Activated CD4-positive, alpha-beta memory T cell treated with anti-CD3 and anti-CD28 coated beads for 36 hours (primary cell): ENCODE measurements around the gene SH3GL3. TPM values are rescaled to one million over a fixed set of nuclear protein-coding genes. Genes with fewer than 3 reads are reported as not detected.

Source experiments
- CTCF ChIA-PET: fragments of 350-600 bp; sonication (Branson Sonifier 250); formaldehyde crosslinking; loops from one replicate; lab custom pipeline; 2021; ENCODE audit warnings: antibody characterized with exemption, inconsistent platforms; lab: Charles Lee
- POLR2A ChIA-PET: fragments of 350-600 bp; sonication (Branson Sonifier 250); formaldehyde crosslinking; loops from one replicate; lab custom pipeline; 2021; ENCODE audit warnings: antibody characterized with exemption; lab: Charles Lee
- DNase-seq: peaks from one replicate; pipeline ENCODE4 v3.0.0-alpha.2; 2020
- H3K27ac Mint-ChIP-seq: one replicate; pipeline ENCODE4 v1.8.0; 2021; ENCODE audit warnings: mixed read lengths
- H3K27me3 Mint-ChIP-seq: one replicate; pipeline ENCODE4 v1.8.0; 2021; ENCODE audit warnings: mixed read lengths
- H3K36me3 Mint-ChIP-seq: one replicate; pipeline ENCODE4 v1.8.0; 2021; ENCODE audit warnings: mixed read lengths
- H3K4me1 Mint-ChIP-seq: one replicate; pipeline ENCODE4 v1.8.0; 2021; ENCODE audit warnings: low read depth, mixed read lengths
- H3K4me3 Mint-ChIP-seq: one replicate; pipeline ENCODE4 v1.8.0; 2021; ENCODE audit warnings: mild to moderate bottlenecking, mixed read lengths
- H3K9me3 Mint-ChIP-seq: one replicate; pipeline ENCODE4 v1.8.0; 2021; ENCODE audit warnings: mixed read lengths
- intact Hi-C: fragments of 100-400 bp; cut with micrococcal nuclease; formaldehyde crosslinking; loops from one replicate; pipeline ENCODE4 v1.15.1; 2023
- total RNA-seq, 2 experiments: library from RNA; stranded (reverse); gene quantifications; one replicate each; pipeline ENCODE4 v1.2.3, GENCODE V29; 2021

Gene SH3GL3, protein sequence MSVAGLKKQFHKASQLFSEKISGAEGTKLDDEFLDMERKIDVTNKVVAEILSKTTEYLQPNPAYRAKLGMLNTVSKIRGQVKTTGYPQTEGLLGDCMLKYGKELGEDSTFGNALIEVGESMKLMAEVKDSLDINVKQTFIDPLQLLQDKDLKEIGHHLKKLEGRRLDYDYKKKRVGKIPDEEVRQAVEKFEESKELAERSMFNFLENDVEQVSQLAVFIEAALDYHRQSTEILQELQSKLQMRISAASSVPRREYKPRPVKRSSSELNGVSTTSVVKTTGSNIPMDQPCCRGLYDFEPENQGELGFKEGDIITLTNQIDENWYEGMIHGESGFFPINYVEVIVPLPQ
- total RNA-seq, result not detected

DNA sequence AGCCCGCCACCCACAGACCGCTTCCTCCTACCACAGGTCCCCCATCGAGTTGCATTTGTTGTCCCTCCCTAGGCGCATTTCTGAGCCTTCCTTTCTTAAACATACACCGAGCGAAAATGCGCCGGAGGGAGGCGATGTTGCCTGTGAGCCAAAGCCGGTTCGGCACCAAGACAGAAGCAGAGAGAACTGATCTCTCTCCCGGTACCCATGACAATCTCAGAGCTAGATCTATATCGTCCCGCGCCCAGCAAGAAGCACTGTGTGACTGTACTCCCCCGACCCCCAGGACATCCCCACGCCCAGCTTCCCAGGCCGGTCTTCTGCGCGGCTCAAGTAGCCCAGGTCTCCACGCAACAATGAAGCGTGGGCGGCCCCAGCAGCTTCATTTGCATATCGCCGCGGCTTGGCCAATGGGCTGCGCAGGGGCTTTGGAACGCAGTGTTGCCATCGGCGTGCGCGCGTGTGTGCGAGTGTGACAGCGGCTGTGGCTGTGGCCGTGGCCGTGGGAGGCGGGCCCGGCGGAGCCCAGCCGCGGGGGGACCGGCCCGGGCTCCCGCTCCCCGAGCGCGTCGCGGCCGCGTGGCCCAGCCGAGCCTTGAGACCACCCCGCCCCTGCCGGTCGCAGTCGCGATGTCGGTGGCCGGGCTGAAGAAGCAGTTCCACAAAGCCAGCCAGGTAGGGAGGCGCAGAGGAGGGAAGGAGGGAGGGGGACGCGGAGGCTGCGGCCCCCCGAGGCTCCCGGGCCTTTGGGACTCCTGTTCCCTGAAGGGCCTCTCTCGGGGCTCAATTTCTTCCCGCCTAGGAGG is at the start of gene SH3GL3:
Gene SH3GL3 (plus strand): TSS at position 438 of the 806 bp plus-strand sequence. CDS start 193 bp downstream, at position 631.
- Mint-ChIP-seq H3K36me3 (no peaks in the 10 kb centered on the region), H3K9me3 (no peaks in the 10 kb centered on the region), H3K4me3 (peak within 1 kb of the TSS; percentile 66), H3K4me1 (peaks cover 8% of the 10 kb centered on the region), H3K27ac (no peak within 1 kb of the TSS), H3K27me3 (peaks cover 35% of the 10 kb centered on the region)
- DNase-seq, result peak; percentile 69
- POLR2A ChIA-PET, result no interaction called here
- intact Hi-C loops, result no loop called here
- CTCF ChIA-PET, result interaction anchor here (0.9 to 1.4 kb wide), 4 partner anchors 9 to 197 kb away, joined by 3 read pairs; no protein-coding TSS in a partner anchor

DNA sequence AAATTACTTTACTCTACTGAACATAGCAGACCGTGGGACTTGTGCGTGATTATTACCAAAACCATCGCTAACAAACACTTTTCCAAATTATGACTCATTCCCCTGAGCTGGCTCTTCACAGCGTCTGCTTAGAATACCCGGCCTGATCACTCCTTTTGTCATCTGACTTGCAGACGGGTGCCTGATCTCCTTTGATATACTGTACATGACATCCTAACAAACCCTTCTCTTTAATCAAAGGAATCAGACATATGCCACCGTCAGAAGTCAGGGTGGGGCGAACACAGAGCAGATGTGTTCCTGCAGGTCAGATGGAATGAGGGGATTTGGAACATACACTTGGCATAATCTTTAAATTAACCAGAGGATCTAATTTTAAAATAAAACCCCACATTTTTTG is 48.5 kb upstream of the SH3GL3 start:
- H3K36me3 Mint-ChIP-seq, result no peaks in the 10 kb centered on the region
- no peaks in the 10 kb centered on the region for H3K27me3 Mint-ChIP-seq
- intact Hi-C loops, result no loop called here
- POLR2A ChIA-PET, result no interaction called here
- no peak overlapping the region for H3K27ac Mint-ChIP-seq
- no peak for DNase-seq
- no peak overlapping the region for H3K4me3 Mint-ChIP-seq
- CTCF ChIA-PET, result no interaction called here
- no peaks in the 10 kb centered on the region for H3K9me3 Mint-ChIP-seq
- no peaks in the 10 kb centered on the region for H3K4me1 Mint-ChIP-seq

DNA sequence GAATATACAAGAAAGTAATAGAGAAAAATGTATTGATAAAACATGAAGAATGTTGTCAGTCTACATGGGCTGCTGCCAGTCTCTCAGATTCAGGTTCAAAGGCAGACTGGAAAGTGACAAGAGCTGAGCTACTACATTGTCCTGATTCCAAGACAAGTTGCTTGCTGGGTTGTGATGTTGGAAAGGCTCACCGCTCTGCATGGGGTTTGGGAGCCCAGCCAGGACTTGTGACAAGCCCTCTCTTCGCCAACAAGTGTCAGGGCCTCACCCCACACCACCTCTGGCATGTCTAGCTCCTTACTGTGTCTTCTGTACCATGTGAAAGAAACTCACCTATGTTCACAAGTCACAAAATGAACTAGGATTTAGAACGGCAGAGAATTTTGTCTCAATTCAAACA is 43.0 kb upstream of the SH3GL3 start:
- intact Hi-C loops, result no loop called here
- DNase-seq, result no peak
- Mint-ChIP-seq H3K36me3 (no peaks in the 10 kb centered on the region), H3K27ac (no peak overlapping the region), H3K27me3 (no peaks in the 10 kb centered on the region), H3K4me1 (no peaks in the 10 kb centered on the region), H3K9me3 (no peaks in the 10 kb centered on the region), H3K4me3 (no peak overlapping the region)
- ChIA-PET POLR2A (no interaction called here), CTCF (interaction anchor here (0.6 kb wide), 1 partner anchor 28 kb away, joined by 3 read pairs; no protein-coding TSS in a partner anchor)

DNA sequence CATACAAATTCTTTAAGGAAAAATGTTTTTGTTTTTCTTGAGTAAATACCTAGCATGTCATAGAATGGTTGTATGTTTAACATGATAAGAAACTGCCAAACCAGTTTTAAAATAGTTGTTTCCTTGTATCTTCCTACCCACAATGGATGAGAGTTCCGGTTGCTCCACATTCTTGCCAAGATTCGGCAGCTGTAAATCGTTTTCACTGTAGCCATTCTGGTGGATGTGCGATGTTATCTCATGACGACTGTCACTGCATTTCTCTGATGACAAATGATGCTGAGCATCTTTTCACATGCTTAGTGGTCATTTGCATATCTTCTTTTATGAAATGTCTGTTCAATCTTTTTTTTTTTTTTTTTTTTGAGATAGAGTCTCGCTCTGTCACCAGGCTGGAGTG is 36.6 kb upstream of the SH3GL3 start:
- intact Hi-C loops, result no loop called here
- H3K36me3 Mint-ChIP-seq, result no peaks in the 10 kb centered on the region
- no peak overlapping the region for H3K4me3 Mint-ChIP-seq
- DNase-seq, result no peak
- no peaks in the 10 kb centered on the region for H3K4me1 Mint-ChIP-seq
- H3K27ac Mint-ChIP-seq, result no peak overlapping the region
- peaks cover 3% of the 10 kb centered on the region for H3K27me3 Mint-ChIP-seq
- POLR2A ChIA-PET, result no interaction called here
- H3K9me3 Mint-ChIP-seq, result peaks cover 3% of the 10 kb centered on the region
- CTCF ChIA-PET, result no interaction called here

DNA sequence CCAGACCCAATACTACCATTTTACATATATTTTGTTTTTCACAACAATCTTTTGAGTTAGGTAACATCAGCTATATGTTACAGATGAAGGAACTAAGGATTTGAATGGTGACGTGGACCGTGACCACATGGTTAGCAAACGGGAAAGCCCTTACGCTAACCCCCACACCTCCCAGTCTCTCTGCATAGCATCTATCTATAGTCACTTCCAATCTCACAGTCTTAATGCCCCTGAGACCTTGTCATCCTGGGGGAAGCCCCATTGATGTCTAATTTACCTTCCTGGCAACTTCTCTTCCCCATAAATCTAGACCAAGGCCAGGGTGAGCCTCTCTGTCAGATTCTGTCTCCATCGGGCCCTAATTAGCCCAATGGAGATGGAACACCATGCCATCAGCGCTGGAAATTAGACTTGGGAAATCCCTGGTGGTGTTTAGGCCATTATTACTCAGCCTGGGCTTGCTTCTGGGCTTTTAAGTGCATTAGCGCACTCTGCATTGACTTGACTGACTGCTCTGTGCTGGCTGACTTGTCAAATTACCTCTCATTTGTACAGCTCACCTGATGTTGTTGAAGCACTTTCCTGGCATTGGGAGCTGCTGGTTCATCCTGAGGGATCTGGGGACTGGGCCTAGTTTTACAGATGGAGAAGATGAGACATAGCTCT is 34.0 kb upstream of the SH3GL3 start:
- no peaks in the 10 kb centered on the region for H3K4me1 Mint-ChIP-seq
- ChIA-PET POLR2A (interaction anchor here (0.5 kb wide), 1 partner anchor 279 kb away, joined by 4 read pairs; no protein-coding TSS in a partner anchor), CTCF (no interaction called here)
- no peak overlapping the region for H3K4me3 Mint-ChIP-seq
- DNase-seq, result no peak
- H3K27me3 Mint-ChIP-seq, result peaks cover 3% of the 10 kb centered on the region
- no peak overlapping the region for H3K27ac Mint-ChIP-seq
- peaks cover 3% of the 10 kb centered on the region for H3K9me3 Mint-ChIP-seq
- no peaks in the 10 kb centered on the region for H3K36me3 Mint-ChIP-seq
- intact Hi-C loops, result no loop called here

DNA sequence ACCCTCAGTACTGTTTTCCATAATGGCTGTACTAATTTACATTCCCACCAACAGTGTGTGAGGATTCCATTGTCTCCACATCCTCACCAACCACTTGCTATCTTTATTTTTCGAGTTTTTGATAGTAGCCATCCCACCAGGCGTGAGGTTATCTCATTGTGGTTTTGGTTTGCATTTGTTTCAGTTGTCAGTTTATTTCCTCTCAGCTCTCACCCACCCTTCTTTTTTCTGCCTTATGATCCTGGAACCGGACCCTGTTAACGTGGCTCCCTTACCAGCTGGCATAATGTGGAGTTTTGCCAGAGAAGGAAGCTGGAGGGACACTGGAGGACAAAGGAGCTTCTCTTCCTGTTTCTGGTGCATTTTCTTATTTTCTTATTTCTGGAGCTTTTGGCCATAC is 25.1 kb upstream of the SH3GL3 start:
- Mint-ChIP-seq H3K4me3 (no peak overlapping the region), H3K9me3 (no peaks in the 10 kb centered on the region), H3K36me3 (no peaks in the 10 kb centered on the region), H3K27ac (no peak overlapping the region), H3K27me3 (peaks cover 12% of the 10 kb centered on the region), H3K4me1 (no peaks in the 10 kb centered on the region)
- DNase-seq, result no peak
- intact Hi-C loops, result no loop called here
- ChIA-PET CTCF (interaction anchor here (0.6 kb wide), 1 partner anchor 14 kb away, joined by 3 read pairs; no protein-coding TSS in a partner anchor), POLR2A (no interaction called here)

DNA sequence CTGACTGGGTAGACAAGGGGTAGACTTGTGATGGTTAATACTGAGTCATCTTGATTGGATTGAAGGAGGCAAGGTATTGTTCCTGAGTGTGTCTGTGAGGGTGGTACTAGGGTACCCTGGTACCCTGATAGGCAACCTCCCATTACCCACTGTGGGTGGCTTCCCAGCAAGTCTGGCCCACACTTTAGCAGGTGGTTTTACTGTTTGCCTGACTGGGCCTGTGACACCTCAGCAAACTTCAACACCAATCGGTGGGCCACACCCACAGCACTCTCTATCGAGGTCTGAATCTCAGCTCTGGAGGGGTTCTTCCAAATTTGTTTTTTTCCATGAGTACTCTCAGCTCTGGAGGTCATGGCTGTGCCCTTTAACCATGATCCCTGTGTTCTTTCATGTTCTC is 24.6 kb upstream of the SH3GL3 start:
- POLR2A ChIA-PET, result no interaction called here
- no peaks in the 10 kb centered on the region for H3K4me1 Mint-ChIP-seq
- H3K9me3 Mint-ChIP-seq, result no peaks in the 10 kb centered on the region
- intact Hi-C loops, result no loop called here
- H3K36me3 Mint-ChIP-seq, result no peaks in the 10 kb centered on the region
- H3K4me3 Mint-ChIP-seq, result no peak overlapping the region
- CTCF ChIA-PET, result no interaction called here
- DNase-seq, result no peak
- peaks cover 12% of the 10 kb centered on the region for H3K27me3 Mint-ChIP-seq
- no peak overlapping the region for H3K27ac Mint-ChIP-seq

DNA sequence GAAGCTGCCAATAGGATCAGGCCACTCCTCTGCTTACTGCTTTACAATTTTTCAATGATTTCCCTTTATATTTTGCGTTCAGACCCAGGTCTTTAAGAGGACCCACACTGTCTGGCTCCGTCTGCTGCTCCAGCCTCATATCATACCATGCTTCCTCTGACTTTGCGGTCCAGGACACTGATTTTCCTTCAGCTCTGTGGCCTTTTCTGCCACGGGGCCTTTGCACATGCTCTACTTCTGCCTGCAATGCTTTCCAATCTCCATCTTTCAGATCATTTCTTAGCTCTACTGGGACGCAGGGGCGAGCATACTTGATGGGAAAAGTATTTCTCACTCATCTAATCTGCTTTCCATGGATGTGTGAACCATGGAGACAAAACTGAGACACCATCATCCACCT is 23.0 kb upstream of the SH3GL3 start:
- CTCF ChIA-PET, result no interaction called here
- Mint-ChIP-seq H3K4me3 (no peak overlapping the region), H3K27me3 (peaks cover 12% of the 10 kb centered on the region), H3K4me1 (no peaks in the 10 kb centered on the region), H3K36me3 (no peaks in the 10 kb centered on the region), H3K9me3 (peaks cover 3% of the 10 kb centered on the region), H3K27ac (no peak overlapping the region)
- intact Hi-C loops, result no loop called here
- DNase-seq, result no peak
- POLR2A ChIA-PET, result no interaction called here

DNA sequence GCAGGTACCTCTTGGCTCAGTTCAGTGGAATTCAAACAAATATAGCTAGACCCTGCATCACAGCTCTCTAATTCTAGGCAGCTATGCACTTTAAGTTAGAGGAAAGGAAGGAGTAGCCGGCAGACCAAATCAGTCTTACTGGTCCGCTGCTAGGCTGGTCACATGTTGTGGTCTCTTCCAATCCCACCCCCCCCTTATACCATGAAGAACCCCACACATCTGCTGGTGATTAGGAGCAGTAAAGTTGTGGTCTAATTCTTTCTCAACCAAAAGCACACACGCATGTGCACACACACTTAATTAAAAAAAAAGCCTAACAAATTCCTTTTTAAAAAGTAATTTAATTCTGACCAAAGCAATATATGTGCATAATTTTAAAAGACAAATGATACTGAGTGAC is 16.7 kb upstream of the SH3GL3 start:
- H3K27ac Mint-ChIP-seq, result no peak overlapping the region
- H3K9me3 Mint-ChIP-seq, result peaks cover 3% of the 10 kb centered on the region
- no peaks in the 10 kb centered on the region for H3K36me3 Mint-ChIP-seq
- H3K4me3 Mint-ChIP-seq, result no peak overlapping the region
- DNase-seq, result no peak
- intact Hi-C loops, result no loop called here
- H3K27me3 Mint-ChIP-seq, result peaks cover 11% of the 10 kb centered on the region
- POLR2A ChIA-PET, result no interaction called here
- CTCF ChIA-PET, result interaction anchor here (0.6 to 2.0 kb wide), 3 partner anchors 8 to 101 kb away, joined by 3 to 4 read pairs (median 3); no protein-coding TSS in a partner anchor
- no peaks in the 10 kb centered on the region for H3K4me1 Mint-ChIP-seq

DNA sequence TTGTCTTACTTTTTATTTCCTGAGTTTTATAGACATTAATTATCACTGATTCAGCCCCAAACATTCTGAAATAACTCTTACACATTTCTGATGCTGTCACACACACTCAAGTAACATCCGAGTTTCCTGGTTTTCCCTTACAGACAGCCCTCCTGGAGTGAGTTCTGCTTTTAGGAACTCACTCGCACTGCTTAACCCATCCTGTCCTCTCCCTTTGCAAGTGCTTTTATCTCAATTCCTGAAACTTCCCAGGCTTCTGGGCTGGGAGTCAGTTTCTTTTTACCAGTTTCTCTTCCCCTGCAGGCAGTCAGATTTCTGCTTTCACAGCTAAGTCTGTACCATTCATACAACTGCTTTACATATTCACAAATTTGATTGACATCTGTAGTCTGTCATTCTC is 15.6 kb upstream of the SH3GL3 start:
- H3K4me1 Mint-ChIP-seq, result no peaks in the 10 kb centered on the region
- intact Hi-C loops, result no loop called here

DNA sequence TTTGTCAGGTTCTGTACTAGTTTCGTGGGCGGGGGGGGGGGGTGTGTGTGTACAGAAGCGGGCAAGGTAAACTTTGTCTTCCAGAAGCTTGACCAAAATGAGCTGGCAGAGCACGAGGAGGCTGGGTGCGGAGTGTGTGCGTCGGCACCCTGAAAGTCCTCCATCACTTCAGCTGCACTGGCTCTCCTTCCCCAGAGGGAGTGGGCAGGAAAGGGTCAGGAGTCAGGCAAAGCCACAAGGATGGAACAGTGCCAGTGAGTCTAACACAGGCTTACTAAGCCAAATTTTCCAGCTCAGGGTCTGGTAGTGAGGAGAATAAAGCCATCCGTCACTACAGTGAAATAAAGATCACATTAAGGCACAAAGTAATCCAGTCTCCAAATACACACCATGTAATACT is 11.9 kb upstream of the SH3GL3 start:
- intact Hi-C loops, result no loop called here
- no peak overlapping the region for H3K4me3 Mint-ChIP-seq
- no peaks in the 10 kb centered on the region for H3K36me3 Mint-ChIP-seq
- ChIA-PET POLR2A (no interaction called here), CTCF (interaction anchor here (0.7 to 6.3 kb wide), 4 partner anchors 13 to 187 kb away, joined by 3 to 48 read pairs (median 3); no protein-coding TSS in a partner anchor)
- no peaks in the 10 kb centered on the region for H3K9me3 Mint-ChIP-seq
- peaks cover 7% of the 10 kb centered on the region for H3K27me3 Mint-ChIP-seq
- no peak for DNase-seq
- no peak overlapping the region for H3K27ac Mint-ChIP-seq
- H3K4me1 Mint-ChIP-seq, result peaks cover 2% of the 10 kb centered on the region

More for the DNA sequence above, 15.6 kb upstream of the SH3GL3 start:
- Mint-ChIP-seq H3K36me3 (no peaks in the 10 kb centered on the region), H3K27ac (no peak overlapping the region), H3K4me3 (no peak overlapping the region), H3K9me3 (peaks cover 3% of the 10 kb centered on the region), H3K27me3 (peaks cover 7% of the 10 kb centered on the region)
- POLR2A ChIA-PET, result no interaction called here
- no peak for DNase-seq
- CTCF ChIA-PET, result interaction anchor here (1.3 to 2.0 kb wide), 2 partner anchors 8 to 134 kb away, joined by 4 read pairs; no protein-coding TSS in a partner anchor

DNA sequence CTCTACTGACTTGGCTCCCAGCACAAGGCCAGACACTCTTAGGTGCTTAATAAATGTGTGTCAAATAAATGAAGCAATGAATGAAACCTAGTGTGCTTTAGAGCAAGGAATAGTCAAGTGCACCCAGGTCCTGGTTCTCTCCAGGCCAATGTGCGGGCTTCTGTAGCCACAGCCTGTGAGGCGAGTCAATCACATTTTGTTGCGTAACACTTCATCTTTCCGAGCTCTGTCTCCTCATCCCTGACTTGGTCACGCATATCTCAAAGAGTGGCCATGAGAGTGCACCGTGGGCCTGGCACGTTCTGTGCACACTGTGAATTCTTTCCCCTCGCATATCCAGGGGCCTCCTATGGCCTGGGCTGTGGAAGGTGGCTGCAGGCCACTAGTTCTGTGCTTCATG is 11.4 kb upstream of the SH3GL3 start:
- Mint-ChIP-seq H3K27ac (no peak overlapping the region), H3K4me3 (no peak overlapping the region), H3K9me3 (no peaks in the 10 kb centered on the region), H3K36me3 (no peaks in the 10 kb centered on the region), H3K4me1 (peaks cover 2% of the 10 kb centered on the region), H3K27me3 (peaks cover 7% of the 10 kb centered on the region)
- ChIA-PET POLR2A (no interaction called here), CTCF (interaction anchor here (0.7 to 6.3 kb wide), 6 partner anchors 14 to 187 kb away, joined by 3 to 48 read pairs (median 3); no protein-coding TSS in a partner anchor)
- intact Hi-C loops, result no loop called here
- no peak for DNase-seq
